SU-DHL-6 (cell line): ENCODE data around the gene METRN.

Source experiments
- EZH2phosphoT487 ChIP-seq: fragments of 200-600 bp; sonication (generic), shearing (Covaris generic); conservative IDR thresholded peaks from 2 replicates; pipeline ENCODE4 v1.6.1; 2018; ENCODE audit warnings: mild to moderate bottlenecking, antibody characterized with exemption, low read length, moderate library complexity, mixed read lengths
- TF ChIP-seq, protein P1 (sequence below): fragments of 200-600 bp; sonication (generic); IDR thresholded peaks from one replicate; pipeline ENCODE4 v1.5.1; 2017; ENCODE audit warnings: antibody characterized with exemption, mild to moderate bottlenecking, low read length, moderate library complexity; ENCODE audit not compliant: insufficient read depth, poor library complexity, severe bottlenecking

DNA sequence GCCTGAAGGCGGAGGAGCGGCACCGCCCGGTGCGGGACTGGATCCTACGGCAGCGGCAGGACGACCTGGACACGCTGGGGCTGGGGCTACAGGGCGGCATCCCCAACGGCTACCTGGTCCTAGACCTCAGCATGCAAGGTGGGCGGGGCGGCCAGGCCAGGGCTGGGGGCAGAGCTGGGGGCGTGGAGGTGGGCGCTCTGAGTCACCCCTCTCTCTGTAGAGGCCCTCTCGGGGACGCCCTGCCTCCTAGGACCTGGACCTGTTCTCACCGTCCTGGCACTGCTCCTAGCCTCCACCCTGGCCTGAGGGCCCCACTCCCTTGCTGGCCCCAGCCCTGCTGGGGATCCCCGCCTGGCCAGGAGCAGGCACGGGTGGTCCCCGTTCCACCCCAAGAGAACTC lies 53.5 kb downstream of the METRN start:
- no peak for TF ChIP-seq EZH2phosphoT487
- TF ChIP-seq, protein P1, sequence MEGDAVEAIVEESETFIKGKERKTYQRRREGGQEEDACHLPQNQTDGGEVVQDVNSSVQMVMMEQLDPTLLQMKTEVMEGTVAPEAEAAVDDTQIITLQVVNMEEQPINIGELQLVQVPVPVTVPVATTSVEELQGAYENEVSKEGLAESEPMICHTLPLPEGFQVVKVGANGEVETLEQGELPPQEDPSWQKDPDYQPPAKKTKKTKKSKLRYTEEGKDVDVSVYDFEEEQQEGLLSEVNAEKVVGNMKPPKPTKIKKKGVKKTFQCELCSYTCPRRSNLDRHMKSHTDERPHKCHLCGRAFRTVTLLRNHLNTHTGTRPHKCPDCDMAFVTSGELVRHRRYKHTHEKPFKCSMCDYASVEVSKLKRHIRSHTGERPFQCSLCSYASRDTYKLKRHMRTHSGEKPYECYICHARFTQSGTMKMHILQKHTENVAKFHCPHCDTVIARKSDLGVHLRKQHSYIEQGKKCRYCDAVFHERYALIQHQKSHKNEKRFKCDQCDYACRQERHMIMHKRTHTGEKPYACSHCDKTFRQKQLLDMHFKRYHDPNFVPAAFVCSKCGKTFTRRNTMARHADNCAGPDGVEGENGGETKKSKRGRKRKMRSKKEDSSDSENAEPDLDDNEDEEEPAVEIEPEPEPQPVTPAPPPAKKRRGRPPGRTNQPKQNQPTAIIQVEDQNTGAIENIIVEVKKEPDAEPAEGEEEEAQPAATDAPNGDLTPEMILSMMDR: no peak
